ENCODE results near the gene ZFP2.
A peak's percentile ranks its signal among the peaks of the same experiment; 100 is the strongest.
"Not testable (repeated sequence)": the region's sequence is repeated elsewhere in the genome, so short reads cannot be mapped to it uniquely, and the experiment has no call there.

Gene ZFP2

DNA sequence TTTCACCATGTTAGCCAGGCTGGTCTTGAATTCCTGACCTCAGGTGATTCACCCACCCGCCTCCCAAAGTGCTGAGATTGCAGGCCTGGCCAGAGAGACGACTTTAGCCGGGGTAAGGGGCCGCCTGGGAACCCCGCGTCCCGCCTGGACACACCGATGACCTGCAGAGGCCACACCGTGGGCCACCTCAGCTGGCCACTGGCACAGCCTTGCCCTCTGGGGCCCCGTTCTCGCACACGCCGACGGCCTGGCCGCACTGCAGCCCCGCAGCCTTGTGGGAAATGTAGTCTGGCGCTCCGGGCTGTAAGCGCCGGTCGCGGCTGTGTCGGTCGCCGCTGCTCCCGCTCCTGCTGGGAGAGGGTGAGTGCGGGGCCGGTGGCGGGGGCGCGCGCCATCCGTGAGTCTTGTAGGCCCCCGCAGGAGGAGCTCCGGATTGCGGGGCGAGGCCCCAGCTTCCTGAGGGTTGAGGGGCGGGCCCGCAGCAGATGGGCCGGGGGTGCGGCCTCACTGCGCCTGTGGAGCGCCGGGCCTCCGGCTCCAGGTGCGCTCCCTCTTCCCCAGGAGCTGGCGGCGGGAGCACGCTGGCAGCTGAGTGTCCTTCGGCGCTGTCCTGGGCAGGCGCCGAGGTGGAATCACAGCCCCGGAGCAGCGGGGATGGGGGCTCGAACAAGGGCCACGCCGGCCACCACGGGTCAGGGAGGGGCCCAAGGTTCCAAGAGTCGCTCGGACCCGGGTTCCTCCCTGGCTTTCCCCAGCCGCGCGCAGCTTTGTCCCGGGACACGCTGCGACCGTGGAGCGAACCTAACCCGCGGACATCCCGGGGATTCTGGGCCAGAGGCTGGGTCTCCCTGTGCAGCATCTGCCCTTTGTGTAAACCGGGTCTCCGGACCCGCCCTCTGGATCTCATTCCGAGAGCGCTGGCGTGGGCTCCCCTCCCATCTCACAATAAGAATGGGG is at the start of gene ZFP2:
ZFP2 (plus strand) TSS at position 299 of the 957 bp plus-strand sequence. CDS start 35,401 bp downstream, outside the sequence.
- TF ChIP-seq, protein P1, sequence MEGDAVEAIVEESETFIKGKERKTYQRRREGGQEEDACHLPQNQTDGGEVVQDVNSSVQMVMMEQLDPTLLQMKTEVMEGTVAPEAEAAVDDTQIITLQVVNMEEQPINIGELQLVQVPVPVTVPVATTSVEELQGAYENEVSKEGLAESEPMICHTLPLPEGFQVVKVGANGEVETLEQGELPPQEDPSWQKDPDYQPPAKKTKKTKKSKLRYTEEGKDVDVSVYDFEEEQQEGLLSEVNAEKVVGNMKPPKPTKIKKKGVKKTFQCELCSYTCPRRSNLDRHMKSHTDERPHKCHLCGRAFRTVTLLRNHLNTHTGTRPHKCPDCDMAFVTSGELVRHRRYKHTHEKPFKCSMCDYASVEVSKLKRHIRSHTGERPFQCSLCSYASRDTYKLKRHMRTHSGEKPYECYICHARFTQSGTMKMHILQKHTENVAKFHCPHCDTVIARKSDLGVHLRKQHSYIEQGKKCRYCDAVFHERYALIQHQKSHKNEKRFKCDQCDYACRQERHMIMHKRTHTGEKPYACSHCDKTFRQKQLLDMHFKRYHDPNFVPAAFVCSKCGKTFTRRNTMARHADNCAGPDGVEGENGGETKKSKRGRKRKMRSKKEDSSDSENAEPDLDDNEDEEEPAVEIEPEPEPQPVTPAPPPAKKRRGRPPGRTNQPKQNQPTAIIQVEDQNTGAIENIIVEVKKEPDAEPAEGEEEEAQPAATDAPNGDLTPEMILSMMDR (IDR thresholded peaks at IDR 0.05; ENCODE audit: low read depth, low read length): no peak
- in situ Hi-C loops (cut with HindIII; ENCODE audit: low sequenced_read_pairs): no loop called here
- peak; percentile 59 for DNase-seq (ENCODE audit: low read depth, low spot score)
- peak within 1 kb of the TSS; percentile 74 for H3K4me3 ChIP-seq (ENCODE audit: low read depth, low read length)

- in situ Hi-C loops (cut with HindIII; ENCODE audit: low sequenced_read_pairs): no loop called here
- H3K4me3 ChIP-seq (ENCODE audit: low read depth, low read length): no peak overlapping the region
- DNase-seq (ENCODE audit: low read depth, low spot score): no peak
- TF ChIP-seq, protein P1 (IDR thresholded peaks at IDR 0.05; ENCODE audit: low read depth, low read length): no peak
These were observed 46.4 kb upstream of the ZFP2 start for GRCh38 chr5:178849316-178849715.

- no peak overlapping the region for H3K4me3 ChIP-seq (ENCODE audit: low read depth, low read length)
- in situ Hi-C loops (cut with HindIII; ENCODE audit: low sequenced_read_pairs): no loop called here
- TF ChIP-seq, protein P1 (IDR thresholded peaks at IDR 0.05; ENCODE audit: low read depth, low read length): no peak
- DNase-seq (ENCODE audit: low read depth, low spot score): no peak
These were observed 43.8 kb upstream of the ZFP2 start for GRCh38 chr5:178851951-178852350.

DNA sequence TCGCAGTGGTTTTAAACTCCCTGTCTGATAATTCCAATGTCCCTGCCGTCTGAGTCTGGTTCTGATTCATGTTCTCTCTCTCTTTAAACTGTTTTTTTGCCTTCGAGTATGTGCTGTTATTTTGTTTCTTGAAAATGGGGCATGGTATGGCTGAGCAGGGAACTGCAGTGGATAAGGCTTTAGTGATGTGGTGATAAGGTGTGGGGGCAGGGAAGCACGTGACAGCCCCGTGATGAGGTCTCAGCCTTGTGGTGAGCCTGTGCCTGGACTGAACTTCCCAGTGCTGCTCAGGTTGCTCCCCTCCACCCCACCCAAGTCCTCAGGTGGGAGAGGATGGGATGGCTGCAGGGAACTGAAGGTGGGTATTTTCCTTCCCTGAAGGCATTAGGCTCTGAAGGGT is 41.4 kb upstream of the ZFP2 start:
- no peak overlapping the region for H3K4me3 ChIP-seq (ENCODE audit: low read depth, low read length)
- TF ChIP-seq, protein P1 (IDR thresholded peaks at IDR 0.05; ENCODE audit: low read depth, low read length): no peak
- in situ Hi-C loops (cut with HindIII; ENCODE audit: low sequenced_read_pairs): no loop called here
- no peak for DNase-seq (ENCODE audit: low read depth, low spot score)

- TF ChIP-seq, protein P1 (IDR thresholded peaks at IDR 0.05; ENCODE audit: low read depth, low read length): peak; percentile 4
- peak; percentile 95 for DNase-seq (ENCODE audit: low read depth, low spot score)
- peak within 1 kb of the TSS; percentile 56 for H3K4me3 ChIP-seq (ENCODE audit: low read depth, low read length)
- in situ Hi-C loops (cut with HindIII; ENCODE audit: low sequenced_read_pairs): no loop called here
These were observed 35.8 kb upstream of the ZFP2 start, which contains the start of gene ZNF354B for GRCh38 chr5:178859625-178860521. Gene ZNF354B, plus strand, starts transcription at chr5:178859953. Its CDS starts 1,095 bp downstream, at chr5:178861048.

- DNase-seq (ENCODE audit: low read depth, low spot score); in situ Hi-C loops (cut with HindIII; ENCODE audit: low sequenced_read_pairs): not testable (repeated sequence)
- H3K4me3 ChIP-seq (ENCODE audit: low read depth, low read length): peak overlapping the region; percentile 56
These were observed 35.1 kb upstream of the ZFP2 start for GRCh38 chr5:178860615-178861014.

Data from astrocyte of the spinal cord (primary cell).